HG03103 (cell line): ENCODE data around the gene FHOD3.

Source experiments
- ATAC-seq: cut with Tn5 transposase; IDR thresholded peaks from one replicate; pipeline ENCODE4 v1.9.1; 2021; ENCODE audit warnings: low read depth; ENCODE audit not compliant: unreplicated experiment

FHOD3 gene

DNA sequence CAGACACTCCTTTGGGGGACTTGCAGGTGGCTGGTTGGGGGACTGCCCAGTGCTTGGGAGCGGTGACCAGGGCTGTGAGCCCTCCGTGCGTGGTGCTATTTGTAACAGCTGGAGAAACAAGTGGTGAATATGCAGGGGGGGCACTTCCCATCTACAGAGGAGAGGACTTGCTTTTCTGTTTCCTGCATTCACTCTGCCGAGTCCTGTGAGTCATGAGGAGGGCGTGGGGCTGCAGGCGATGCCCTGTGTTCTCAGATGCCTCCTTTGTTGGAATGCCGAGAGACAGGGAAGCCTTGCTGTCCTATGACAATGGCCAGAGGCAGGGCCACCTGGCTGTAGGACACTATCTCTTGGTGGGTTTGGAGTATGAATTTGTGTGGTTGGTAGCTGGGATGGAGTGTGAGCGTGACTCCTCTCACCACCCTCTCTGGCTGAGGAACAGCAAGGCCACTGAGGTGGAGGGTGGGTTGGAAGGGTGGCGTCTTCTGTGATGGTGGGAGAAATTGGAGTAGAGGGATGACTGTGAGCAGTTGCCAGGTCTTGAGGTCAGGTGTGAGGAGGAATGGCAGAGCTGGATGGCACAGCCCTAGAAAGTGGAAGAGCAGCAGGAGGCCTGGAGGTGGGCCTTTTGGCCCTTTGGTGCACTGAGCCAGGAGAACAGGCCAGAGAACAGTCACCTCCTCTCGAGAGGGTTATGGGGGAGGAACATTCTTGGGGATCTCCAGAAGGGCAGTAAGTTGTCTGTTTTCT lies 24.3 kb downstream of the FHOD3 start:
- no peak for ATAC-seq

DNA sequence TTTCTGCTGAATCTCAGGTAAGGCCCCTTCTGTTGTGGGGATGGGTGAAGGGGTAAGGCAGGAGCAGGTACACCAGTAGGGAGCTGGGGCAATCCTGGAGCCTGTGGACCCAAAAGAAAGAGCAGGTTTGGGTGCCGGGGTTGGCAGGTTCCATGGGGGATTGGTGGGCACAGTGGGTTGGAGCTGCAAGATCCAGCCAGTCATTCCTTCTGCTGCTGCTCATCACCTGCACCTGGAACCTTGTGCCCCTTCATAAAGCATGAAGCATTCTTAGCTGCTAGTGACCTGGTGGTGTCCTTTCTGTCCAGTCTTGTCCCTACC lies 24.9 kb downstream of the FHOD3 start:
- no peak for ATAC-seq

- no peak for ATAC-seq
Measured at GRCh38 chr18:36322734-36323133, 25.2 kb downstream of the FHOD3 start.

- no peak for ATAC-seq
Measured at GRCh38 chr18:36323421-36323820, 25.9 kb downstream of the FHOD3 start.

DNA sequence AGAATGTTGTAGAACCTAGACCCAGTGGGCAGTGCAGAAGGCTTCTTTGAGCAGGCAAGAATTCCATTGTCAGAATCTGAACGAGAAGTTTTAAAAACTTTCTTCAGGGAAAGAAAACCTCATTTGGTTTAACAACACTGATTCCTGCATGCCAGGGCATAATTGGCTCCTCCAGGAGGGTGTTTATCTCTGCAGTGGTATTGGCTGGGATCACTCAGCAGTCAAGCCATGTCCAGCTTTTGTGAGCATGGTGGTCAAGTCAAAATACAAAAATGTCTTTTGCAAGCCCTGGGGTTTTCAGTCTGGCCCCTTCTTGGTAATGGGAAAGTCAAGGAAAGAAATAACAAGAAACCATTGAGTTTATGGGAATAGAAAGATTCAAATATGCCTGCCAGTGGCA lies 28.3 kb downstream of the FHOD3 start:
- ATAC-seq = no peak

- ATAC-seq = no peak
Measured at GRCh38 chr18:36326771-36327170, 29.3 kb downstream of the FHOD3 start.

- ATAC-seq = no peak
Measured at GRCh38 chr18:36327352-36328316, 30.1 kb downstream of the FHOD3 start.

- ATAC-seq = no peak
Measured at GRCh38 chr18:36328385-36328858, 30.9 kb downstream of the FHOD3 start.

- no peak for ATAC-seq
Measured at GRCh38 chr18:36328916-36329315, 31.4 kb downstream of the FHOD3 start.

- no peak for ATAC-seq
Measured at GRCh38 chr18:36329684-36330434, 32.3 kb downstream of the FHOD3 start.

GRCh38 chr18:36330435-36331052 lies 33.0 kb downstream of the FHOD3 start:
- ATAC-seq = no peak

DNA sequence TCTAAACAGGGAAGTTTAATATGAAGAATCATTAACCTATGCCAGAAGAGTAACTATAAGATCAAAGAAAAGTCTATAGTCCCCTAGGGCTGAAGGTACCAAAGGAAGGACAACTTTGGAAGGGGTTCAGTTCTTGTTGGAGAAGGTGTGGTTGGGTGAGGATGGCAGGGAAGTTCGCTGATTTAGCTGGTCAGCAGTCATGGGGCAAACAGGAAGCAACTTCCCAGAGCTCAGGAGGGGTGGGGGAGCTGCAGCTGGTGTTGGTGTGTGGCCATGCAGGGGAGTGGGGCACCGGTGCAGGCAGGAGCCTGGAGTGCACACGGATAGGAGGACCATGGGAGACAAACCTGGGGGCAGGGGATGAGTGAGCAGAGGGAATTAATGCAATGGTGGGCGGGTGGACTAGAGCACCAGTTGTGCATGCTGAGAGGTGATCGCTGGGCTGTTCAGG lies 34.0 kb downstream of the FHOD3 start:
- ATAC-seq = no peak

GRCh38 chr18:36333414-36333813 lies 35.9 kb downstream of the FHOD3 start:
- ATAC-seq = no peak

GRCh38 chr18:36334798-36335197 lies 37.3 kb downstream of the FHOD3 start:
- ATAC-seq = no peak

DNA sequence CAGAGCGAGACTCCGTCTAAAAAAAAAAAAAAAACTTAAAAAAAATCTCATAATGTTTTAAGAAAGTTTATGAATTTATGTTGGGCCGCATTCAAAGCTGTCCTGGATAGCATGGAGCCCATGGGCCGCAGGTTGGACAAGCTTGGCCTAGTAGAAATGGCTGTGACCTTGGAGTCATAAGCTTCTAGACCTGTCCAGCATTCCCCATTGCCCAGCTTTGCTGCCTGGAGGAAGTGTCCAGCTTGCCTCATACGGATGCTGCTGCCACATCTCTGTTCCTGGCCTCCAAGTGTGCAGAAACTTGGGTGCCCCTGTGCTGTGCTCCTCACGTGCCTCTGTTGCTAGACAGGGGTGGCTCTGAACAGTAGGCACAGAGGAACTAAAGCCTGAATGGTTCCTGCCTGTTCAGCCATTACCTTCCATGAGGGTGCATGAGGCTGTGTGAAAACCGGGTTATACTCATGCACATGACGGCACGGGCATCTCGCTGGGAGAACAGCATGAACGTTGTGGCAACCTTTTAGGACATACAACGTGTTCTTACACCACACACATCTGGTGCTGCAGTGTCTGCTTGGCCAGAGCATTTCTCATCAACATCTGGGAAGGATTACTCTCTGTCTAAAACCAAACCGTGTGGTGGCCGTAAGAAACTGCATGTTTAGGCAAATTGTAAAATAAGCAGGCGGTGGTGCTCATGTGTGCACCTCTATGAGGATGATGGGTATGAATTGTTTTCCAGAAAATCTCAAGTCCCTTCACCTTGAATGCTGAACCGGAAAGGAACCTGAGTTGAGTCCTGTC lies 38.2 kb downstream of the FHOD3 start:
- no peak for ATAC-seq

DNA sequence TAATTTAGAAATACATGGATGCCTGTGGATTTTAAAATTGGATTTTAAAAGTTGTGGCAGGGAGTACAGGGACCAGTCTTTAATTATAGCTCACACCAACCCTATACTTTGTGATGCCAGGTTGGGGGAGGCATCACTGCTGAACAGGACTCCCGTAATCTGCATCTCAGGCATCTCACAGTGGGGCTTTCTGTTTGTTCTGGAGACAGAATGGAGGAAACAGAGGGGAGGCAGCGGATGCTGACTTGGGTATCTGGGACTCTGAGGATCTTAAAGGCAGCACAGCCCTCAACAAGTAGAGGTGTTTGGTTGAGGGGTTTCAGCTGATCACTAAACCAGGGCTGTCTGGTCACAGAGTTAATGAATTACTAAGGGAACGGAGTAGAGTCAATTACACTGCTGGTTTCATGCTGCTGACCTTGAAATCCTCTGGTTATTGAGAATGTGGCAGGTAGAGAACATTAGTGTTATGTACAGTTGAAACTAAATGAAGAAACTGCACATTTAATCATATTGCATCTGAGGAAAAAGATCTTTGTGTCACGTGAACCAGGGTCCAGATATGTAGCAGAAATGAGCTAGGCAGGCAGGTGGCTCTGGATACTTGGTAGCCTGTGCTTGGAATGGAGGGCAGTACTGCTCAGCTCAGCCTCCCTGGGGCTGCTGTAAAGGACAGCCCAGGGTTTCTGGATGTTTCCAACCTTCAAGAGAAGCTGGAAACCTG lies 40.3 kb downstream of the FHOD3 start:
- ATAC-seq = no peak

GRCh38 chr18:36338403-36338933 lies 41.0 kb downstream of the FHOD3 start:
- ATAC-seq = no peak

DNA sequence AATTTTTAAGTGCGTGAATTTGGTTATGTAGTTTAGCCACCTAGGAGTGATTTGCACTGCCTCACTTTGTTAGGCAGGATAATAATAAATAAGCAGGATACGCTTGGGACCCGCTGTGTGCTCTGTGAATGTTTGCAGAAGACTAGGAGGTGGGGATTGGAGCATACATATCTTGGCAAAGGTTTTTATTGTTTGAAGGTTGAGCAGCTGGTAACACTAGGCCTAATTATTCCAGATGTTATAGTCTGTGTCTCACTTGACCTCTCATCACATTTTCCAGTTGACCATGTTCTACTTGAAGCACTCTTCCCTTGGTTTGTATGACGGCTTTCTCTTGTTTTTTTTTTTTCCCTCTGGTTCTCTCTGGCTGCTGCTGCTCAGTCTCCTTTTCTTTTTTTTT lies 42.7 kb downstream of the FHOD3 start:
- ATAC-seq = no peak

- ATAC-seq = no peak
Measured at GRCh38 chr18:36341944-36342343, 44.4 kb downstream of the FHOD3 start.
